Fibroblast of the aortic adventitia (primary cell): ENCODE data around the gene AICDA. TPM values are rescaled to one million over a fixed set of nuclear protein-coding genes. Genes with fewer than 3 reads are reported as not detected.

Experiments
- DNase-seq: peaks from one replicate; pipeline ENCODE4 v3.0.0-alpha.2; 2010; ENCODE audit warnings: low read depth
- H3K4me3 ChIP-seq: 2 replicates; pipeline ENCODE4 v1.5.1; 2011; ENCODE audit warnings: low read depth, mild to moderate bottlenecking, control low read depth, low read length, moderate library complexity
- total RNA-seq: library from RNA; depleted of rRNA; stranded (reverse); fragments of >200 nt; gene quantifications from 2 replicates; pipeline ENCODE4 v1.2.3, GENCODE V29; 2012; ENCODE audit warnings: low replicate concordance
- TF ChIP-seq, protein P1 (sequence below): IDR thresholded peaks from 2 replicates; pipeline ENCODE4 v1.5.1; 2011; ENCODE audit warnings: mild to moderate bottlenecking, low read length, control low read depth, inconsistent platforms; ENCODE audit not compliant: insufficient read depth

AICDA gene
- total RNA-seq, result not detected in 2 replicates

DNA sequence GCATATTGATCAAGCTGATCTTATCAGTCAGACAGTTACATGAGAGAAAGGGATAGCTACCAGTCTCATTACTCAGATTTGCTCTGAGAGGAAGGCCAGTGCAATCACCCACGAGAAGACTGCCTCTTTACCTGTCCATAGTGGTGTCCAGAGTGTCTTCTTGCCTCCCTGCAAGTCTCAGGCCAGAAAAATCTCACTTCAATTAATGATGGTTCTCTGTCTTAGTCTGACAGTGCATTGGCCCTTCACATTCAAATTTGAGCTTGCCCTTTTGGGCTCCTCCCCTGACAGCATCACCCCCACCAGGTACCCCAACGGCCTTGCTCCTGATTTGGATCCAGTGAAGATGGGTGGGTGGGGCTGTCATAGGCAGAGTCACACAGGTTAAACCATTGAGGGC is at the start of gene AICDA:
TSS of gene AICDA (minus strand) at position 231 of the 400 bp plus-strand sequence. CDS start at position 139, 92 bp downstream.
- no peak for DNase-seq
- TF ChIP-seq, protein P1, sequence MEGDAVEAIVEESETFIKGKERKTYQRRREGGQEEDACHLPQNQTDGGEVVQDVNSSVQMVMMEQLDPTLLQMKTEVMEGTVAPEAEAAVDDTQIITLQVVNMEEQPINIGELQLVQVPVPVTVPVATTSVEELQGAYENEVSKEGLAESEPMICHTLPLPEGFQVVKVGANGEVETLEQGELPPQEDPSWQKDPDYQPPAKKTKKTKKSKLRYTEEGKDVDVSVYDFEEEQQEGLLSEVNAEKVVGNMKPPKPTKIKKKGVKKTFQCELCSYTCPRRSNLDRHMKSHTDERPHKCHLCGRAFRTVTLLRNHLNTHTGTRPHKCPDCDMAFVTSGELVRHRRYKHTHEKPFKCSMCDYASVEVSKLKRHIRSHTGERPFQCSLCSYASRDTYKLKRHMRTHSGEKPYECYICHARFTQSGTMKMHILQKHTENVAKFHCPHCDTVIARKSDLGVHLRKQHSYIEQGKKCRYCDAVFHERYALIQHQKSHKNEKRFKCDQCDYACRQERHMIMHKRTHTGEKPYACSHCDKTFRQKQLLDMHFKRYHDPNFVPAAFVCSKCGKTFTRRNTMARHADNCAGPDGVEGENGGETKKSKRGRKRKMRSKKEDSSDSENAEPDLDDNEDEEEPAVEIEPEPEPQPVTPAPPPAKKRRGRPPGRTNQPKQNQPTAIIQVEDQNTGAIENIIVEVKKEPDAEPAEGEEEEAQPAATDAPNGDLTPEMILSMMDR, result no peak
- no peak within 1 kb of the TSS for H3K4me3 ChIP-seq

- DNase-seq, result peak; percentile 51
- TF ChIP-seq, protein P1, result no peak
- peak overlapping the region; percentile 82 for H3K4me3 ChIP-seq
Observed at GRCh38 chr12:8661751-8662150, 49.1 kb upstream of the AICDA start.

- peak overlapping the region; percentile 82 for H3K4me3 ChIP-seq
- TF ChIP-seq, protein P1, result no peak
- peak; percentile 69 for DNase-seq
Observed at GRCh38 chr12:8661016-8661415, 48.4 kb upstream of the AICDA start.

DNA sequence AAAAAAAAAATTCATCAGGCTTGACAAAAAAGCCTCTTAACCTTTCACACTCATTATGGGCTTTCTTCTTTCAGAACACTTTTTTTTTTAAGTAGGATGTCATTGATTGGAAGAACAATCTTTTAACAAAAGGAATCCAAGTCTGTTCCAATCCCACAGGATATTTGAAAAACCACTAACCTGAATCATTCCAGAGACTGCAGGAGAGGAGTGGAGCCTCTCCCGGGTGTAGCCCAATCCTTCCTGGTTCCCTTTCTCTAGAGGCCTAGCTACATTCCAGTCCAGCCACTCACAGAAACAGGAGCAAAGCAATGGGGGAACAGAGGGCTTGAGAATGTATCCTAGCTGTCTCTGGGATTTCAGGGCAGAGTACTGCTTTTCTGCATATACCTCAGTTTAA is 45.7 kb upstream of the AICDA start:
- TF ChIP-seq, protein P1, result no peak
- no peak overlapping the region for H3K4me3 ChIP-seq
- DNase-seq, result peak; percentile 95

DNA sequence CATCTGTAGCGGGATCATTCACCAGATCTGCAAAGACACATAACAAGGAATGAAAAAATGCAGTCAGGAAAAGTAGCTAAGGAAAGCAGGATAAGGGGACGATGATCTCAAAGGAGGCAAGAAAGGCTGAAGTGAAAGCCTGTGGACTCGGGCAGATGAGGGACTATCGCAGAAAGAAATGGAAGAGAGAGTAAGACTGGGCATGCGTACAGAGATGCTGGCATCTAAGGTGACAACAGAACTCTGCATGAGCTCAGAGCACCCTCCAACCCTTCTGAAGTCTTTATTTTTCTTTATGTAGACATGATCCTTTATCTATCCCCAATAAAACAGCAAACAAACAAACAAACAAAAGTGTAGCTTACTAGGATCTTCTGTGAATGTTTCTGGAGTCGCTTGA is 42.8 kb upstream of the AICDA start:
- no peak overlapping the region for H3K4me3 ChIP-seq
- TF ChIP-seq, protein P1, result no peak
- no peak for DNase-seq

DNA sequence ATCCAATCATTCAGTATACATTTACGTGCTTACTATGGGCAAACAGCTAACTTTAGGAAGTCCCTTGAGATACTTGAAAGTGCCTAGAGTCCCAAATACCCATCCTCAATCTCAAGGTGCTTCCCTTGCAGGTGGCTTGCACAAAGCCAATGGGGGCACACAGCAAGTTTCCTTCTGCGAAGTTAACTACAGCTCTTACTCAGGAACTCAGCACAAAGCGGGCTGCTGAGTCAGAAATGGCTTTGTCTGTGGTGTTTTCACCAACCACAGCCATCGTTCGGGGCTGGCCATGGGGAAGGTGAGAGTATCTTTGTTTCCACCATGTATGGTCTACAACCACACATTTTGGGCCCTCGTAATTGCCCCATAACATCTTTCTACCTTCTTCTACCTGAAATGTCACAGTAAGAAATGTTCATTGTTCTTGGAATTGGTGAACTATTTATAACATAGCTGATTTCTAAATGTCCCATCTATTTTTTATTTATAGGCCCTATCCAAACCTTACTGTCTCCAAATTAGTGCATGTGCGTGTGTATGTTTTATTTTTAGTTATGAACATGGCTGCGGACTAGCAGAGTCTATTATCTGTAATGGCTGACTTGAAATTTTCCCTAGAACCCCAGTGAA is 36.0 kb upstream of the AICDA start:
- TF ChIP-seq, protein P1, result no peak
- no peak overlapping the region for H3K4me3 ChIP-seq
- no peak for DNase-seq

DNA sequence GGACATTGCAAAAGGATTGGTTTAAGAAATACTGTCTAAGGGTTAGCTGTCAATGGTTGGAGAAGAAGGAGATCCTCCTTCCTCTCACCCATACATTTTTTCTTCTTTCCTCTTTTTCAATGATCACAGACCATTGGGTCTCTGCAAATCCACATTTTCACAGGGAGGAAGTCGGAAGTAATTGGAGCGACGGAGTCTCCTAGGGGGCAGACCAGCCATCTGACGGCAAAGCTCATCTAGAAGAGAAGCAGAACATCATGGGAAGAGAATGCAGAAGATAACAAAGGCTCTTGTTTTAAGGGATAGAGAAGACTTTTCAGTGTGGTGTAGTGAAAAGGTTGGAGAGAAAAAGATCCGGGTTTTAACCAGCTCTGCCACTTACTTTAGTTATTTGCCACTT is 35.3 kb upstream of the AICDA start:
- TF ChIP-seq, protein P1, result no peak
- no peak for DNase-seq
- no peak overlapping the region for H3K4me3 ChIP-seq
